Left ventricle myocardium inferior (tissue), 1 donor: ENCODE data around the gene EOLA1. TPM values are rescaled to one million over a fixed set of nuclear protein-coding genes. Genes with fewer than 3 reads are reported as not detected.
"Not testable (repeated sequence)": the region's sequence is repeated elsewhere in the genome, so short reads cannot be mapped to it uniquely, and the experiment has no call there.

ENCODE experiments used
- DNase-seq: peaks from one replicate; pipeline ENCODE4 v3.0.0-alpha.2; 2020
- H3K27ac ChIP-seq: fragments of 200-600 bp; replicated peaks from 2 replicates; pipeline ENCODE4 v1.8.0; 2021
- H3K27me3 ChIP-seq: fragments of 200-600 bp; 2 replicates; pipeline ENCODE4 v1.8.0; 2021; ENCODE audit warnings: low read depth
- H3K36me3 ChIP-seq: fragments of 200-600 bp; 2 replicates; pipeline ENCODE4 v1.8.0; 2021
- H3K4me1 ChIP-seq: fragments of 200-600 bp; 2 replicates; pipeline ENCODE4 v1.8.0; 2021
- H3K4me3 ChIP-seq: fragments of 200-600 bp; 2 replicates; pipeline ENCODE4 v1.8.0; 2021; ENCODE audit warnings: mild to moderate bottlenecking, moderate library complexity
- H3K9me3 ChIP-seq: fragments of 200-600 bp; replicated peaks from 2 replicates; pipeline ENCODE4 v1.8.0; 2021
- intact Hi-C: fragments of 100-400 bp; cut with micrococcal nuclease; formaldehyde crosslinking; loops from one replicate; pipeline ENCODE4 v1.11.0; 2022
- total RNA-seq: library from RNA; stranded (reverse); fragmentation: NEBNext Ultra II Directional; extraction: Animal tissue kit (Norgen Biotek cat#: 25700); gene quantifications from one replicate; pipeline ENCODE4 v1.2.1, GENCODE V29; 2021
- TF ChIP-seq, protein P1 (sequence below): fragments of 200-600 bp; IDR thresholded peaks from 2 replicates; pipeline ENCODE4 v1.8.0; 2021; ENCODE audit warnings: antibody characterized with exemption, mild to moderate bottlenecking, borderline replicate concordance
- donor health status: DM: no; HTN: yes; CAD: no; lungs with severe emphysema.

Gene EOLA1
- total RNA-seq, 1 donor from 2014 or later, result 31.3 TPM

DNA sequence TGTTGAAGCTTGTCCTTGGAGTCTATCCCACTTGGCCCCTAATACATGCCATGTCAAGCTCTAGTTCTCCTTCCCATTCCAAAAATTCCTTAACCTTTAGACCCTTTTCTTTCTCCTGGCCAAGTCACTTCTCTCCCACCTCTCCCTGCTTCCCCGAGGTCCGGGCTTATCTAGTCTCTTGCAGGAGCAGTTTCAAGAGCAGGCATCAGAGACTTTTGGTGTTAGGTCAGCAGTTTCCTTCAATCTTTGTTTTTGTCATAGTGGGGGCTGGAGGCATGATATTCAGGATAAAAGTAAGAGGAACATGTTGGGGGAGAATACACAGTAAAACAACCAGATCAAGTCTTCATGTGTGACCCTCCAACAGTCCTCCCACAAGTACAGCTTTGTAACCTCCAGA, 24.2 kb upstream of the EOLA1 start:
- Histone ChIP-seq H3K4me1 (peaks cover 3% of the 10 kb centered on the region), H3K9me3 (no peaks in the 10 kb centered on the region), H3K4me3 (no peak overlapping the region), H3K36me3 (no peaks in the 10 kb centered on the region), H3K27ac (no peak overlapping the region), H3K27me3 (no peaks in the 10 kb centered on the region)
- intact Hi-C loops, result no loop called here
- no peak for DNase-seq
- TF ChIP-seq, protein P1, sequence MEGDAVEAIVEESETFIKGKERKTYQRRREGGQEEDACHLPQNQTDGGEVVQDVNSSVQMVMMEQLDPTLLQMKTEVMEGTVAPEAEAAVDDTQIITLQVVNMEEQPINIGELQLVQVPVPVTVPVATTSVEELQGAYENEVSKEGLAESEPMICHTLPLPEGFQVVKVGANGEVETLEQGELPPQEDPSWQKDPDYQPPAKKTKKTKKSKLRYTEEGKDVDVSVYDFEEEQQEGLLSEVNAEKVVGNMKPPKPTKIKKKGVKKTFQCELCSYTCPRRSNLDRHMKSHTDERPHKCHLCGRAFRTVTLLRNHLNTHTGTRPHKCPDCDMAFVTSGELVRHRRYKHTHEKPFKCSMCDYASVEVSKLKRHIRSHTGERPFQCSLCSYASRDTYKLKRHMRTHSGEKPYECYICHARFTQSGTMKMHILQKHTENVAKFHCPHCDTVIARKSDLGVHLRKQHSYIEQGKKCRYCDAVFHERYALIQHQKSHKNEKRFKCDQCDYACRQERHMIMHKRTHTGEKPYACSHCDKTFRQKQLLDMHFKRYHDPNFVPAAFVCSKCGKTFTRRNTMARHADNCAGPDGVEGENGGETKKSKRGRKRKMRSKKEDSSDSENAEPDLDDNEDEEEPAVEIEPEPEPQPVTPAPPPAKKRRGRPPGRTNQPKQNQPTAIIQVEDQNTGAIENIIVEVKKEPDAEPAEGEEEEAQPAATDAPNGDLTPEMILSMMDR, result no peak

- H3K4me3 ChIP-seq, result no peak overlapping the region
- H3K4me1 ChIP-seq, result peaks cover 3% of the 10 kb centered on the region
- intact Hi-C loops, result no loop called here
- TF ChIP-seq, protein P1, result no peak
- no peak overlapping the region for H3K27ac ChIP-seq
- no peaks in the 10 kb centered on the region for H3K27me3 ChIP-seq
- no peak for DNase-seq
- H3K9me3 ChIP-seq, result no peaks in the 10 kb centered on the region
- H3K36me3 ChIP-seq, result no peaks in the 10 kb centered on the region
Measured at GRCh38 chrX:149517308-149517707, 23.5 kb upstream of the EOLA1 start.

- intact Hi-C loops, result no loop called here
- Histone ChIP-seq H3K36me3 (no peaks in the 10 kb centered on the region), H3K9me3 (no peaks in the 10 kb centered on the region), H3K4me1 (peaks cover 3% of the 10 kb centered on the region), H3K27me3 (no peaks in the 10 kb centered on the region), H3K4me3 (no peak overlapping the region), H3K27ac (no peak overlapping the region)
- DNase-seq, result no peak
- TF ChIP-seq, protein P1, result no peak
Measured at GRCh38 chrX:149518236-149518635, 22.6 kb upstream of the EOLA1 start.

DNA sequence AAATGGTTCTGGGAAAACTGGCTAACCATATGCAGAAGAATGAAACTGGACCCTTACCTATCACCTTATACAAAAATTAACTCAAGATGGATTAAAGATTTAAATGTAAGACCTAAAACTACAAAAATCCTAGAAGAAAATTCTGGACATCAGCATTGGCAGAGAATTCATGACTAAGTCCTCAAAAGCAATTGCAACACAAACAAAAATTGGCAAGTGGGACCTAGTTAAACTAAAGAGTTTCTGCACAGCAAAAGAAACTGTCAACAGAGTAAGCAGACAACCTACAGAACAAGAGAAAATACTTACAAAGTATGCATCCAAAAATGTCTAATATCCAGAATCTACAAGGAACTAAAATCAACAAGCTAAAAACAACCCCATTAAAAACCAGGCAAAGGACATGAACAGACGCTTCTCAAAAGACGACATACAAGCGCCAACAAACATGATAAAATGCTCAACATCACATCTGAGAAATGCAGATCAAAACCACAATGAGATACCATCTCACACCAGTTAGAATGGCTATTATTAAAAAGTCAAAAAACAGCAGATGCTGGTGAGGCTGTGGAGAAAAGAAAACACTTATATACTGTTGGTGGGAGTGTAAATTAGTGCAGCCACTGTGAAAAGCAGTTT, 20.1 kb upstream of the EOLA1 start:
- H3K27ac ChIP-seq, H3K36me3 ChIP-seq, DNase-seq, H3K27me3 ChIP-seq, H3K4me3 ChIP-seq, intact Hi-C loops, H3K9me3 ChIP-seq, H3K4me1 ChIP-seq: not testable (repeated sequence)

DNA sequence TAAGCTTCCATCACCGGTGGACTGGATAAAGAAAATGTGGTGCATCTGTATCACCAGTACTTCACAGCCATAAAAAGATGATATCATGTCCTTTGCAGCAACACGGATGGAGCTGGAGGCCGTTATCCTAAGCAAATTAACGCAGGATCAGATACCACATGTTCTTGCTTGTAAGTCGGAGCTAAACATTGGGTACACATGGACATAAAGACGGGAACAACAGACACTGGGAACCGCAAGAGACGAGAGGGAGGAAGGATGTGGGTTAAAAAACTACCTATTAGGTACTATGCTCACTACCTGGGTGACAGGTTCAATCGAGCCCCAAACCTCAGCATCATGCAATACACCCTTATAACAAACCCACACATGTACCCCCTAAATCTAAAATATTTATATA, 19.4 kb upstream of the EOLA1 start:
- H3K4me3 ChIP-seq, result no peak overlapping the region
- H3K4me1 ChIP-seq, result peaks cover 9% of the 10 kb centered on the region
- intact Hi-C loops, result no loop called here
- no peaks in the 10 kb centered on the region for H3K36me3 ChIP-seq
- no peak overlapping the region for H3K27ac ChIP-seq
- no peaks in the 10 kb centered on the region for H3K27me3 ChIP-seq
- TF ChIP-seq, protein P1, result no peak
- no peaks in the 10 kb centered on the region for H3K9me3 ChIP-seq
- DNase-seq, result no peak

DNA sequence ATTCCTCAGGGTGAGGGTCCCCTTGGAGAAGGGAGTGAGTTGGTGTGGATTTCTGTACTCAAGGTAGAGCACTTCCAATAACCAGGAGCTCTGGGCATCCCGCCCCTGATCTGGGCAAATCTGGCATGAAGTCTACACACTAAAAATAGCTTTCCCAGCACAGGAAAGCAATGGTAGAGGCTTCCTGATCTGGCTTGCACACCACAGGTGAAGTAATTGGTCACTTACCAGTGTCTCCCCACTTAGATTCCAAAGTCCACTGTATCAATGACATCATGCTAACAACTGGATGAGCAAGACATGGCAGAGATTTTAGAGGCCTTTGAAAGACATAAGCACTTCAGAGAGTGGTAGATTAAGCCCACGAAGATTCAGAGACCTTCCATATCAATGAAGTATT, 17.9 kb upstream of the EOLA1 start:
- no peaks in the 10 kb centered on the region for H3K36me3 ChIP-seq
- TF ChIP-seq, protein P1, result no peak
- no peaks in the 10 kb centered on the region for H3K27me3 ChIP-seq
- H3K4me3 ChIP-seq, result no peak overlapping the region
- DNase-seq, result no peak
- H3K4me1 ChIP-seq, result peaks cover 9% of the 10 kb centered on the region
- no peak overlapping the region for H3K27ac ChIP-seq
- intact Hi-C loops, result no loop called here
- no peaks in the 10 kb centered on the region for H3K9me3 ChIP-seq

- intact Hi-C loops, H3K4me1 ChIP-seq, H3K4me3 ChIP-seq, H3K36me3 ChIP-seq, DNase-seq, H3K27me3 ChIP-seq, H3K9me3 ChIP-seq: not testable (repeated sequence)
- peak overlapping the region; percentile 83 for H3K27ac ChIP-seq
Measured at GRCh38 chrX:149525389-149525788, 15.4 kb upstream of the EOLA1 start.

- H3K9me3 ChIP-seq, H3K4me3 ChIP-seq, H3K36me3 ChIP-seq, H3K27me3 ChIP-seq, intact Hi-C loops, DNase-seq, H3K4me1 ChIP-seq: not testable (repeated sequence)
- peak overlapping the region; percentile 83 for H3K27ac ChIP-seq
Measured at GRCh38 chrX:149525903-149526302, 14.9 kb upstream of the EOLA1 start.

DNA sequence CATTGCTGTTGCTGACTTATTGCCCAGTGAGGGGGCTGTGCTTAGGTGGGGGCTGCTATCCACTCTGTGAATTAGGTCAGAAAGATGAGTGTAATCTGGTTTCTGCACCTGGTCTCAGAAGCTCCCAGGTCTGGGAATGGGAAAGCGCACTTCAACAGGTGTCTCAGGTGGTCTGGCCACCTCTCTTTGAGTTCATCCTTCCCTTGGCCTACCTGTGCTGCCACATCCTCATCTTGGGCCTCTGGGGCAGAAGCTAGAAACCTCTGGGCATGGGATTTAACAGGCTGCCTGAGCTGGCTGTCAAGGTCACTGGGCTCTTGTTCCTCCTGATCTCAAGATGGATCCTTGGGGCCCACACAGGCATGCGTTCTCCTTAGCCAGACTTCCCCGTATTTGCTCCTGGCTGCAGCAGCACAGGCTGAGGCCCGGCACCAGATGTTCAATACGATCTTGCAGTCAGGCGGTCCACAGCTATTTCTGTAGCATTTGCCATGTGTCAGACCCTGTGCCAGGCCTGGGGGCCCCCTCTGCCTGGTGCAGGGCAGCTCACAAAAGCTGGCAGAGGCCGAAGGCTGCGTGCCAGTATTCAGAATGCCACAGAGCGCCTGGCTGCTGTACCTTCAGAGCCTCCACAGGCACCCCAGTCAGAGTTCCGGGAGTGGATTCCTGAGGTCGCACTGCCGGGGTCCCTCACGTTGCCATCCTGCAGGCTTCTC, 14.3 kb upstream of the EOLA1 start:
- H3K36me3 ChIP-seq, H3K9me3 ChIP-seq, H3K4me1 ChIP-seq, H3K27me3 ChIP-seq, DNase-seq, intact Hi-C loops, H3K4me3 ChIP-seq: not testable (repeated sequence)
- peak overlapping the region; percentile 83 for H3K27ac ChIP-seq
